ENCODE measurements around the gene PRR22.

DNA sequence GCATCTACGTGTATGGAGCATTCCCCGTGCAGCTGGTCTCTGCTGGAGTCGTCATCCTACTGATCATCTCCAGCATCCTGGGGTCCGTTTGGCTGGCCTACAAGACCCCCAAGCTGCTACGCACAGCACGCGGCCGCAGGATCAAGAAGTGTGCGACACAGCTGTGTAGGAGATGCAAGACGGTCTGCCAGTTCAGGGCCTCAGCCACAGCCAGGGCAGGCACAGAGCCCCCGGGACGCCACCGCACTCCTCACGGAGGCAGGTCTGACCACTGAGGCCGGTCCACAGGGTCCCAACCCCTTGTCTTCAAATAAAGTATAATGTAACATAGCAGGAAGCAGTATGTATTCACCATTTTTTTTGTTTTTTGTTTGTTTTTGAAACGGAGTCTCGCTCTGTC is 6.1 kb downstream of the PRR22 start:
- no peak for TF ChIP-seq CTCF (IDR thresholded peaks at IDR 0.05; ENCODE audit: insufficient read depth, low read length)
- TF ChIP-seq GABPA (IDR thresholded peaks at IDR 0.05; ENCODE audit: low read depth) = no peak

Measured in HL-60 (cell line).